ENCODE data around the gene IL13. TPM values are rescaled to one million over a fixed set of nuclear protein-coding genes. Genes with fewer than 3 reads are reported as not detected.

IL13 gene
- total RNA-seq, 2 donors from 2014 or later: 0.20 TPM; not detected in 1

GRCh38 chr5:132659598-132660493, 1.9 kb downstream of the IL13 start:
- peaks cover 19% of the 10 kb centered on the region for H3K4me1 Mint-ChIP-seq

GRCh38 chr5:132661231-132662003, 3.4 kb downstream of the IL13 start:
- peaks cover 21% of the 10 kb centered on the region for H3K4me1 Mint-ChIP-seq
- peaks cover 3% of the 10 kb centered on the region for H3K36me3 Mint-ChIP-seq (ENCODE audit: low read depth)
- no peak for DNase-seq
- H3K27ac Mint-ChIP-seq: no peak overlapping the region
- H3K9me3 ChIP-seq (ENCODE audit: control insufficient read depth, low read length, poor library complexity, severe bottlenecking): no peaks in the 10 kb centered on the region
- no peak overlapping the region for H3K4me3 Mint-ChIP-seq
- no peak for ATAC-seq
- H3K27me3 Mint-ChIP-seq: peaks cover 29% of the 10 kb centered on the region

More at GRCh38 chr5:132659598-132660493, 1.9 kb downstream of the IL13 start:
- DNase-seq: no peak
- Mint-ChIP-seq H3K36me3 (ENCODE audit: low read depth) (peaks cover 3% of the 10 kb centered on the region), H3K27me3 (peaks cover 32% of the 10 kb centered on the region), H3K4me3 (no peak overlapping the region), H3K27ac (no peak overlapping the region)
- ATAC-seq: no peak
- H3K9me3 ChIP-seq (ENCODE audit: control insufficient read depth, low read length, poor library complexity, severe bottlenecking): no peaks in the 10 kb centered on the region

- no peaks in the 10 kb centered on the region for H3K9me3 ChIP-seq (ENCODE audit: control insufficient read depth, low read length, poor library complexity, severe bottlenecking)
- ATAC-seq (no peak), DNase-seq (no peak)
- peaks cover 2% of the 10 kb centered on the region for H3K36me3 Mint-ChIP-seq (ENCODE audit: low read depth)
- peaks cover 28% of the 10 kb centered on the region for H3K27me3 Mint-ChIP-seq
- H3K4me1 Mint-ChIP-seq: peaks cover 15% of the 10 kb centered on the region
- no peak overlapping the region for H3K4me3 Mint-ChIP-seq
- H3K27ac Mint-ChIP-seq: no peak overlapping the region
These were observed 4.0 kb downstream of the IL13 start for GRCh38 chr5:132662004-132662401.

GRCh38 chr5:132662925-132663770, 5.2 kb downstream of the IL13 start:
- DNase-seq (no peak), ATAC-seq (peak; percentile 80)
- peaks cover 19% of the 10 kb centered on the region for H3K27me3 Mint-ChIP-seq
- H3K27ac Mint-ChIP-seq: peak overlapping the region; percentile 87
- H3K9me3 ChIP-seq (ENCODE audit: control insufficient read depth, low read length, poor library complexity, severe bottlenecking): no peaks in the 10 kb centered on the region
- peak overlapping the region; percentile 67 for H3K4me3 Mint-ChIP-seq
- H3K36me3 Mint-ChIP-seq (ENCODE audit: low read depth): peaks cover 2% of the 10 kb centered on the region
- peaks cover 11% of the 10 kb centered on the region for H3K4me1 Mint-ChIP-seq

- peaks cover 2% of the 10 kb centered on the region for H3K36me3 Mint-ChIP-seq (ENCODE audit: low read depth)
- DNase-seq (no peak), ATAC-seq (no peak)
- peaks cover 11% of the 10 kb centered on the region for H3K4me1 Mint-ChIP-seq
- no peaks in the 10 kb centered on the region for H3K9me3 ChIP-seq (ENCODE audit: control insufficient read depth, low read length, poor library complexity, severe bottlenecking)
- peak overlapping the region; percentile 25 for H3K4me3 Mint-ChIP-seq
- H3K27ac Mint-ChIP-seq: peak overlapping the region; percentile 87
- peaks cover 10% of the 10 kb centered on the region for H3K27me3 Mint-ChIP-seq
These were observed 6.1 kb downstream of the IL13 start for GRCh38 chr5:132663771-132664695.

GRCh38 chr5:132664696-132665209, 6.8 kb downstream of the IL13 start:
- Mint-ChIP-seq H3K4me1 (peaks cover 11% of the 10 kb centered on the region), H3K27ac (no peak overlapping the region), H3K36me3 (ENCODE audit: low read depth) (peaks cover 2% of the 10 kb centered on the region), H3K4me3 (no peak overlapping the region), H3K27me3 (peaks cover 8% of the 10 kb centered on the region)
- no peaks in the 10 kb centered on the region for H3K9me3 ChIP-seq (ENCODE audit: control insufficient read depth, low read length, poor library complexity, severe bottlenecking)
- DNase-seq (no peak), ATAC-seq (no peak)

GRCh38 chr5:132665574-132666080, 7.7 kb downstream of the IL13 start:
- Mint-ChIP-seq H3K4me3 (peak overlapping the region; percentile 50), H3K27ac (no peak overlapping the region), H3K36me3 (ENCODE audit: low read depth) (peaks cover 2% of the 10 kb centered on the region), H3K27me3 (peaks cover 8% of the 10 kb centered on the region), H3K4me1 (peaks cover 11% of the 10 kb centered on the region)
- ATAC-seq (no peak), DNase-seq (no peak)
- no peaks in the 10 kb centered on the region for H3K9me3 ChIP-seq (ENCODE audit: control insufficient read depth, low read length, poor library complexity, severe bottlenecking)

GRCh38 chr5:132666310-132667123, 8.5 kb downstream of the IL13 start:
- H3K9me3 ChIP-seq (ENCODE audit: control insufficient read depth, low read length, poor library complexity, severe bottlenecking): no peaks in the 10 kb centered on the region
- no peak overlapping the region for H3K4me3 Mint-ChIP-seq
- no peak for ATAC-seq
- no peak overlapping the region for H3K27ac Mint-ChIP-seq
- peaks cover 11% of the 10 kb centered on the region for H3K4me1 Mint-ChIP-seq
- no peak for DNase-seq
- peaks cover 2% of the 10 kb centered on the region for H3K36me3 Mint-ChIP-seq (ENCODE audit: low read depth)
- peaks cover 8% of the 10 kb centered on the region for H3K27me3 Mint-ChIP-seq

GRCh38 chr5:132667309-132667708, 9.3 kb downstream of the IL13 start:
- peaks cover 11% of the 10 kb centered on the region for H3K4me1 Mint-ChIP-seq
- peaks cover 2% of the 10 kb centered on the region for H3K36me3 Mint-ChIP-seq (ENCODE audit: low read depth)
- H3K4me3 Mint-ChIP-seq: no peak overlapping the region
- no peak for ATAC-seq
- no peak overlapping the region for H3K27ac Mint-ChIP-seq
- DNase-seq: no peak
- peaks cover 8% of the 10 kb centered on the region for H3K27me3 Mint-ChIP-seq
- H3K9me3 ChIP-seq (ENCODE audit: control insufficient read depth, low read length, poor library complexity, severe bottlenecking): no peaks in the 10 kb centered on the region

- Mint-ChIP-seq H3K36me3 (ENCODE audit: low read depth) (peaks cover 2% of the 10 kb centered on the region), H3K4me3 (no peak overlapping the region), H3K4me1 (peaks cover 10% of the 10 kb centered on the region), H3K27me3 (peaks cover 8% of the 10 kb centered on the region), H3K27ac (no peak overlapping the region)
- ATAC-seq: no peak
- DNase-seq: no peak
- no peaks in the 10 kb centered on the region for H3K9me3 ChIP-seq (ENCODE audit: control insufficient read depth, low read length, poor library complexity, severe bottlenecking)
These were observed 10.1 kb downstream of the IL13 start for GRCh38 chr5:132667761-132668705.

Measured in T-helper 17 cell (primary cell).